ENCODE data around the gene CCDC127.

DNA sequence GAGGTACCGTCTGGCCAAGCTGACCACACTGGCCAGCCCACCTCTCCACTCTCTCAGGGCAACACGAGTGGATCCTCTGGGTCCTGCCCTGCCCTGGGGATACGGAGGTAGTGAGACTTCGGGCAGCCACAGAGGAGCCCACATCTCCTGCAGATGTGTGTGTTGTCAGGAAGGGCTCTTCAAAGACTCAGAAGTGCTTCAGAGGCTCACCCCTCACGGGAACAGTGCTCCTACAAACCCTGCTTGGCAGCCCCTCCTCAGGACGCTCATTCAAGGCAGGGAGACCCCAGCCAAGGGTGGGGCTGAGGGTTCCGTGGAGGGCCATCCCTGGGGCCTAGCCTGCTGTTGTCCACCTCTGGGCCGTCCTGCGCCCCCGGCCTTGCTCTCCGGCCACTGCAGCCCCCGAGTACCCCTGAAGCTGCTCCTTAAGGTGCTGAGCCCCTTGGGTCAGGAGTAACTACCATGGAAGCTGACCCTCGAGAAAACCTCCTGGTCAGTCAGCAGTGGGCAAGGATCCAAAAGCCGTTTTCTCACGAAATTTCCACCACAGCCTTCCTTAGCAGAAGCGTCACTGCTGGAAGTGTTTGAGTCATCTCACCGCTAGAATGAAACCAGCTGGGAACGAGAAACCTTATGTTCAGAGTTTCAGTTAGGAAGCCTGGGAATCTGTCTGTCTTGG is 49.8 kb downstream of the CCDC127 start:
- TF ChIP-seq CTCF (IDR thresholded peaks at IDR 0.05) (no peak), POLR2A (IDR thresholded peaks at IDR 0.05) (no peak)
